MV-4-11 (cell line): ENCODE data around the gene TMEM242.
"Not testable (repeated sequence)": the region's sequence is repeated elsewhere in the genome, so short reads cannot be mapped to it uniquely, and the experiment has no call there.

Experiments
- DNase-seq: peaks from one replicate; lab custom pipeline; 2025; lab: John Stamatoyannopoulos, UW

The TMEM242 gene

DNA sequence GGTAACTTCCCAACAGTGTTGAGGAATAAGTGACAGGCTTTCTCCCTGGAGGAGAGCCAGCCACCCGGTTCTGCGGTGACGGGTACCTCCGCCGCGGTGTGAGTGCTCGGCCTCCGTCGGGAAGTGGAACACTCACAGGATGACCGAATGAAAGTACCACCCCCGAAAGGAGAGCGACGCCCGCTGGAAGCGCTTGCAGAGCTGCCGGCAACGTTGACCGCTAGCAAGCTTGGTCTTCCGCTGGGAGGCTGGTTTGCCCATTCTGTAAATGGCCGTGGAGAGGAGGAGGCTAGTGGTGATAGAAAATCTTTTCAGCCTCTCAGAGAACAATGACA, 614 bp upstream of the TMEM242 start:
- DNase-seq: no peak

DNA sequence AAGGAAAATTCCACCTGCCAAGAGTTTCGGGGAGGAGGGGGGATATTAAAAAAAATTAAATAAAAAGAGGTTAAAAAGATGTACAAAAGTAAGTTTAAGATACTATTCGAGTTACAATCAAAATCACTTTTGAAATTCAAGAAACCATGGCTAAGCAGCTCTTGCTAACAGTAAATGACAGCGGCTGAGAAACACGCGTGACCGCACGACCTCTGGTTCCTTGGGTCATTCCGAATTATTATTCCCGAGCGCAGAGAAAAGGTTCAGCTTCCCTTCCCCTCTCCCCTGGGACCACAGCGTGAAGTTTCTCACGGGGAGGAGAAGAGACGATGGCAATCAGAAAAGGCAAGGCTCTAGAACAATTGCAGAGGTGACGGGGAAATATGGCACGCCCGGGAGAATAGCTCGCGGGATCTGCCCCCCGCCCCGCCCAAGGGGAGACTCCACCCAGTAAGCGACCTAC, 496 bp downstream of the TMEM242 start:
- no peak for DNase-seq

DNA sequence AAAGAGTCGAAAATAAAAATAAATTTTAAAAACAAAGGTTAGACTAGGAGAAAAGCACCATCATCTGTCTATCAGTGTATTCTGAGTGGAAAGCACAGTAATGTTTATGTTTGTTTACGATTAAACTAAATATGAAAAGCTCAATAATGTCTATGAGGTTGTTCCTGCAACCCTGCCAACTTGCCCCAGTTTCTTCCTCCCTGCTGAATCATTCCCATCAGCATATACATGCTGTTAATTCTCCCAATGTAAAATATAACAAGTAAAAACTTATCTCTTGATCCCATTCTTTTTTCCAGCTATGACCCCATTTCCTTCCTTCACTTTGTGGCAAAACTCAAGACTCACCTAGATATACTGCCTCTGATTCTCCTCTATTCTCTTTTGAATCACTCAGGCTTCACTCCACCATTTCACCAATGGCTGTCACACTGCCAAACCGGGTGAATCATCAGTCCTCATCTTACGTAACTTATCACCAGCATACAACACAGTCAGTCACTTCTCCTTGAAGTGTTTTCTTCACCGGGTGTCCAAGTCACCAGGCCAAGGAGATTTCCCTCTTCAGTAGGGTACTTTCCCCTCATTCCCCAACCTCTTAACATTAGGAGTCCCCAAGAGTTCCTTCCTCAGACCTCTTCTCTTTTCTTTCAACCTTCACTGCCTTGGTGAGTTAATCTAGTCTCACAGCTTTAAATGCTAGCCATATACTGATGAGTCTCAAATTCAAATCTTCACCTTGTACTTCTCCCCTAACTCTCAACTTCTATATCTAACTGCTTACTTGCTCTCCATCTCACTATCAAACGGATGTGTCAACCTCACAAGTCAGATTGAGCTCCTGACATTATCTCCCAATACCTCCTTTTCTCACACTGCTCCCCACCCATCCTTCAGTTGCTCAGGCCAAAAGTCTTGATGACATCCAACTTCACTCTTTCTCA, 6.2 kb downstream of the TMEM242 start:
- DNase-seq: no peak

DNA sequence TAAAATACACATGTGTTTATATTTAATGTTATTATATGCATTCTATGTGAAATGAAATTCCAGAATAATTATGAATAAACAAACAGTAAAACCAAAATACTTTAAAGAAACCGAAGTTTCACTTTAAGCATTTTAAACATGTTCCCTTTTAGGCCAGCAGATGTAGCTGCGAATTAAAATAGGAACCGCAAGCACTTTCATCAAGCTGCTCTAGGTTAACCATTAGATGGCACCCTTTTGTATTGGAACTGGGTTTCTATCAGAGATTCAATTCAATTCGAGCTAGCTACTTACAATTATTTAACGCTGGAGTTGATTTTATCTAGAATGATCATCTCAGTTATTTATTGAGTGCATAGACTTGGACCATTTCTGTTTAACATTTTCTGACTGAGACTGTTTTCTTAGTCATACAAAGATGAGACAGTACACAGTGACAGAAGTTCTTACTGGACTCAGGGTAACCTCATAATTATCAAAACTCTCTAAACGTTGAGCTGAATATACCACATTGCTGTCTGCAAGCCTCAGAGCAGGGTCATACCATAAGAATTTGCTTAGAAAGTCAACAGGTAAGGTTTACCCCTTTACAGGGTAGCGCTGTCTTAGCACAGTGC, 8.5 kb downstream of the TMEM242 start:
- no peak for DNase-seq

DNA sequence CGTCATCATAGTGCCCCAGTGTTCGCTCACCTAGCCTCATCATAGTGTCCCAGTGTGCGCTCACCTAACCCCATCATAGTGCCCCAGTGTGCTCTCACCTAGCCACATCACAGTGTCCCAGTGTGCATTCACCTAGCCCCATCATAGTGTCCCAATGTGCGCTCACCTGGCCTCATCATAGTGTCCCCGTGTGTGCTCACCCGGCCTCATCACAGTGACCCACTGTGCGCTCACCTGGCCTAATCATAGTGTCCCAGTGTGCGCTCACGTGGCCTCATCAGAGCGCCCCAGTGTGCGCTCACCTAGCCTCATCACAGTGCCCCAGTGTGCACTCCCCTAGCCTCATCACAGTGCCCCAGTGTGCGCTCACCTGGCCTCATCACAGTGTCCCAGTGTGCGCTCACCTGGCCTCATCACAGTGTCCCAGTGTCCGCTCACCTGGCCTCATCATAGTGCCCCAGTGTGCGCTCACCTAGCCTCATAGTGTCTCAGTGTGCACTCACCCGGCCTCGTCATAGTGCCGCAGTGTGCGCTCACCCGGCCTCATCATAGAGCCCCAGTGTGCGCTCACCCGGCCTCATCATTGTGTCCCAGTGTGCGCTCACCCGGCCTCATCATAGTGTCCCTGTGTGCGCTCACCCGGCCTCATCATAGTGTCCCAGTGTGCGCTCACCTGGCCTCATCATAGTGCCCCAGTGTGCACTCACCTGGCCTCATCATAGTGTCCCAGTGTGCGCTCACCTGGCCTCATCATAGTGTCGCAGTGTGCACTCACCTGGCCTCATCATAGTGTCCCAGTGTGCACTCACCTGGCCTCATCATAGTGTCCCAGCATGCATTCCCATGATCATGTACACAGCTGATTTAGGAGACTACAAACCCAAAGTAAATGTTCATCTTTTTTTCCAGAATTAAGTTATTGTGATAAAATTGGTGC, 9.5 kb downstream of the TMEM242 start:
- no peak for DNase-seq

DNA sequence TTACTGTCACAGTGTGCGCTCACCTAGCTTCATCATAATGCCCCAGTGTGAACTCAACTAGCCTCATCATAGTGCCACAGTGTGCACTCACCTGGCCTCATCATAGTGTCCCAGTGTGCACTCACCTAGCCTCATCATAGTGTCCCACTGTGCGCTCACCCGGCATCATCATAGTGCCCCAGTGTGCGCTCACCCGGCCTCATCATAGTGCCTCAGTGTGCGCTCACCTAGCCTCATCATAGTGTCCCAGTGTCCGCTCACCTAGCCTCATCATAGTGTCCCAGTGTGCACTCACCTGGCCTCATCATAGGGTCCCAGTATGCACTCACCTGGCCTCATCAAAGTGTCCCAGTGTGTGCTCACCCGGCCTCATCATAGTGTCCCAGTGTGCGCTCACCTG, 10.6 kb downstream of the TMEM242 start:
- DNase-seq: no peak

DNA sequence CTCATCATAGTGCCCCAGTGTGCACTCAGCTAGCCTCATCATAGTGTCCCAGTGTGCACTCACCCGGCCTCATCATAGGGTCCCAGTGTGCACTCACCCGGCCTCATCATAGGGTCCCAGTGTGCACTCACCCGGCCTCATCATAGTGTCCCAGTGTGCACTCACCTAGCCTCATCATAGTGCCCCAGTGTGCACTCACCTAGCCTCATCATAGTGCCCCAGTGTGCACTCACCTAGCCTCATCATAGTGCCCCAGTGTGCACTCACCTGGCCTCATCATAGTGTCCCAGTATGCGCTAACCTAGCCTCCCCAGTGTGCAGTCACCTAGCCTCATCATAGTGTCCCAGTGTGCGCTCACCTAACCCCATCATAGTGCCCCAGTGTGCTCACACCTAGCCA, 12.6 kb downstream of the TMEM242 start:
- DNase-seq: not testable (repeated sequence)

DNA sequence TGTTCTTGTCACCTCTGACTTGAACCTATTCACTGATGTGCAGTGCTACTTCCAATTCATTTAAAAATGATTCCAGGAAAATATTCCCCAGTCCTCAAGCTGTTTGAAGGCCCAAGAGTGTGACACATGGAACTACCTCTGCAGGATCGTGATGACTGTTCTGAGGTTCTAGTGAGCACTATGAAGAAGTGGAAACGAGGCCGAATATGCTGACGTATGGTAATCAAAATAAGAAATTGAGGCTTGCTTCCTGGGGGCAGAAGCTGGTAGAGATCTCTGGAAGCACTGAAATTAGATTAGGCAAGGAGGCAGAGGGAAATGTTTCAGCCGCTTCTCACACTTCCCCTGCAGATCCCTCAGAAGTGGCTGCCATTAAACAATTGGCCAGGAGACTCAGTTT, 15.7 kb downstream of the TMEM242 start:
- no peak for DNase-seq

DNA sequence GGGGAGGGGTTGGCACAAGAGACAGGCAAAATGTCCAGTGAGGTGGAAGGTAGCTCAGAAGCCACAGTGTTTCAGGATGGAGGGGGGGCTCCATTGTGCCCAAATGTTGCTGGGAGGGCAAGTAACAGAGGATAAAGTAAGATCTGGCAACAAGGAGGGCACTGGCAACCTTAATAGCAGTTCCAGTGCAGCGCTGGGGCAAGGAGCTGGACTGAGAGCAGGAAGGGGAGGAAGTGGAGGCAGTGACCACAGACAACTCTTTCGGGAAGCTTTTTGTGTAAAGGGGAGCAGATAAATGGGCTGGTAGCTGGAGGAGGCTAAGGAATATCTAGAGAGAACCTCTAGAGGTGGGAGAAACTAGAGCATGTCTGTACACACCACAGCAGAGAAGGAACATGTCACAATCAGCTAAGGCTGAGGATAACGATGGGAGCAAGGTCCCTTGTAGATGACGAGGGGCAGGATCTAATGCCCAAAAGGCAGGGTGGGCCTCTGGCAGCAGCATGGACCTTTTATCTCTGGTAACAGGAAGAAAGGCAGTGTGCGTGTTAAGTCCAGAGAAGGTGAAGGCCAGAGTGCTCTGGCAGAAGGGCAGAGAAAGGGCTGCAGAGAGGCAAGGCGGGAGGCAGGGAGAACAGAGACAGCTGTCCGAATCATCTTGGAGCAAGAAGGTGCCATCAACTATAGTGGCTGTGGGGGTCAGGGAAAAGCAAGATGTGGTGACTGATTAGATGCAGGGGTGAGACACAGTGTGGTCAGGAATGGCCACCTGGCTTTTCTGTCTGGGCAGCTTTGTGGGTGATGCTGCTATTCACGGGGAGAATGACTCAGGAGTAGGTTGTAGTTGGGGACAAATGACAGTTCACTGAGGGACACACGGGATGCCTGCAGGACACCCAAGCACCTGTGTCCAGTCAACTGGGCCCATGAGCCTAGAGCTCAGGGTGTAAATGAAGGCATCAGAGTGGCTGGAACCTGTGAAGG, 17.4 kb downstream of the TMEM242 start:
- DNase-seq: no peak

DNA sequence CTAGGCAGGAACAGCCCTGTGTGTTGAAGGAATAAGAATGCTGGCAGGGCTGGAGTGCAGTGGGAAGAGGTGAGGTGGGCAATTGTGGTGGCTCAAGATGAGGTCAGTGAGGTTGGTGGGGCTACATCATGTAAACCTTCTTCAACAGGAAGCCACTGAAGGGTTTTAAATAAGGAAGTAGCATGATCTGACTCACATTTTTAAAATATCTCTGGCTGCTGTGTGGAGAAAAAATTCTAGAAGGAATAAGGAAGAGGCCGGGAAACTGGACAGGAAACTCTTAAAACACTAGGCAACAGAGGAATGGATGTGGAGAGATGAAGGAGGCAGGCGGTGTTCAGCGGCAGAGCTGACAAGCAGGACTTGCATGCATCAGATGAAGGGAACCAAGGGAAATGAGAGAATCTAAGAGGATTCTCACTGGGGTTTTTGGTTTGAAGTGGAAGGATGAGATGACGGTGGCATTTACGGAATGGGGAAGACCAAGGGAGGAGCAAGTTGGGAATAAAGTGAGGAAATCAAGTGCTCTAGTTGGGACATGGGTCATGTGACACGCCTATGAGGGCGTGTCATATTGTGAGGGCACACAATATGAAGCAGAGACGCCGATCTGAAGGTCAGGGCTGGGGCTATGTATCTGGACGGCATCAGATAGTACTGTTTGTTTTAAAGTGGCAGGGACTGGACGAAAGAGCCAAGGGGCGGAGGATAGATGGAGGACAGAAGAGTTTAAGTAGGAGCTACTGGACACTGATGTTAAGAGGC, 18.2 kb downstream of the TMEM242 start:
- peak; percentile 84 for DNase-seq

DNA sequence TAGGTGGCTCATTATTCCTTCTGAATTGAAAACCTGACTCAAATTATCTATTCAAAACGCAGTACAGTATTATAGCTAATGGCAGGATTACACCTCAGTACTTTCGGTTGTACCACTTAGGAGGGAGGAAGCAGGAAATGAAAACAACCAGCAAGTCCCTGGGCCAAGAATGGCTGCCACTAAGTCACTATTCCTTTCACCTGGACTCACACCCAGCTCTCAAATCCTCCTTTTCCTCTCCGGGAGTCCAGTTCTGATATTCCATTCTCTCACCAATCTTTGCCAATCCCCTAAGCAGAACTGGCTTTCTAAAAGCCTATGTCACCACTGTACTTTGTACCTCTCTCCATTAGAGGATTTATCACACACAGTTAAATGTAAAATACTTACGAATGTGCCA, 20.6 kb downstream of the TMEM242 start:
- no peak for DNase-seq

DNA sequence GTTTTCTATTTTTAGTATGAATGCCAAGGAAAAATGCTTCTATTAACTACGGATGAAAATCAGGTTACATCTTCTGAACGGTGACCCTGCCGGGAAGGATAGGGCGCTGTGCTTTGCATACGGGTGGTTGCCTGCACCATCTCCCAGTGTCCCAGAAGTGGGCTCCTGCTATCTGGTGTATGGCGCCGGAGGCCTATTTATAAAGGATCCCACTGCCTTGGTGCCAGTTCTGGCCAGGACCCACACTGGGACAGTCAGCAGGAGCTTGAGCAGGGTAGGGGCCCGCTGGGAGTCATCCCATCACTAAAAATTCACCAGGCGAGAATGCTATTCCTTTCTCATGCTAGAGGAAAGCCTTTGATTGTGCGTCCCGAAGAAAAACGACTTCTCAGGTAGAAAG, 22.9 kb downstream of the TMEM242 start:
- no peak for DNase-seq

DNA sequence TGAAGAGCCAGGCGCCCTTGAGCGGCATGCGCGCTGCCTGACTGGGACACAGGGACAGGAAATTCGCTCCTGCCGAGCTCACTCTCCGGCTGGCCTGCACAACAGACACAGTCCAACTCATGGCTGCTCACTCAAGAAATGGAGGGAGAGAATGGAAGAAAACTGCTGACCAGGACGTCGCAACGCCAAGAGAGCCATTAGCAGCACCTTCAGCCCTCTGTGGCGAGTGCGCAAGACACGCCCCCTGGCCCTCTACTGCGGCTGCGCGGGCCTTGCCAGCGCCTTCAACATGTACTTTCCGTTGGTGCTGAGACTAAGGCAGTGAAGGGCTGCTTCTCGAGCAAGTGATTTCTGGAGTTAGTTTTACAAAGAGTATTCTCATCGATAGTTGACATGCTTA, 23.3 kb downstream of the TMEM242 start:
- no peak for DNase-seq

DNA sequence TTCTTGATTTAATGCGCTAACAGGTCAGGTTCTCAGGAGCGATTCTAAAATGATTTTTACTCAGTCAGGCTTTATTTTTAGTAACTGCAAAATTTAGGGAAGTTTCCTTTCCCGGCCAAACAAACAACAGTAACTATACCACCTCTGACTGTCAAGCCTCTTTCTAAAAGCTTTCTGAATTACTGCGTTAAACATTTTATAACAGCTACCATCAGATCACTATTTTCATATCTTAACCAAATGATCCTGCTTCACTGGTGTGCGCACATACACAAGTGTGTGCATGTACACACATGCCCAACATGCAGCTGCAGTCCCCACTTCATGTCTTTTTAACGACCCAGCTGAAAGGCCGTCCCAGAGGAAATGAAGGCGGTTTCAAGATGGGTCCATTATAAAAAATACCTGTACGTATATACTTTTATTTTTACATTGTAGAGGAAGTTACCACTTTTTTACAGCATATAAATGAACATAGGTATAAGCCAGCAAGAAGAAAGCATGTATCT, 25.0 kb downstream of the TMEM242 start:
- no peak for DNase-seq

DNA sequence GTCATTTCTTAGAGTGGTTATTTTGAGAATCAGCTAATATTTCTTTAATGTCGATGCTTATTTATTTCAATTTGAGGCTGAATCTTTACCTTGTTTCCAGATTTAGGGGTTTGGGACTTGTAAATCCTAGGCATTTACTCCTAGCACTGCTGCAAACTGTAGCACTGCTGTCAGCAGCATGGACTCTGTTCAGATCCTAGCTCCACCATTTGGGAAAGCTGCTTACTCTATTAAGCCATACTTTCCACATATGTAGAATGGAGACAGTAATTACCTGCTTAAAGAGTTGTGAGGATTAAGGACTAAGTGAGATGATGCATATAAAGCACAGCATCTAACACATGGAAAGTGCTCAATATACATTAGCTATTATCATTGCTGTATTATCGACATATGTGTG, 28.7 kb downstream of the TMEM242 start:
- no peak for DNase-seq

DNA sequence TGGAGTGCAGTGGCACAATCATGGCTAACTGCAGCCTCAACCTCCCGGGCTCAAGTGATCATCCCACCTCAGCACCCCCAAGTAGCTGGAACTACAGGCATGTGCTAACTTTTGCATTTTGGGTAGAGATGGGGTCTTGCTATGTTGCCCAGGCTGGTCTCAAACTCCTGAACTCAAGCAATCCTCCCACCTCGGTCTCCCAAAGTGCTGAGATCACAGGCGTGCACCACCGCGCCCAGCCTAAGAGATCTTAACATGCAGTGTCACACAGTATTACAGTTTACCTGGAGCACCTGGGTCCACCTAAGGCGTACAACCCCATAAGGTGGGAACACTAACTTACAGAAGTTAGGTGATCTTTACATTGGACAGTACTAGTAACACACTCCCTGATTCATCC, 29.5 kb downstream of the TMEM242 start:
- no peak for DNase-seq

DNA sequence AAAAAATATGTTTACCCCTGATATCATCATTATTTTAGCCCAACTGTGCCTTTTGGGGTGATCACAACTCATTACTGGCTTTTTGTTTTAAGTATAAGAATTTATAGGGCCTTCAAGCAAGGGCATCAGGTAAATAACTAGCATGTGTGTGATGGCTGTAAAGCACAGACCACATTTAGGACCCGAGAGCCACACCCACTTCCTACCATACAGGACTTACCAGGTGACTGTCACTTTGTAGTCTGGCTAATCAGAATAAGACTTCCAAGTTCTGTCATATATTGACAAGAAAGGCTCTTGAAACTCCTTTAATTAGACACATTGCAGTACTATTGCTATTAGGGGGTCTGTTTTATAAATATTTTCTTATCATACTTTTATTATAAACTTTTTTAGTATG, 31.1 kb downstream of the TMEM242 start:
- no peak for DNase-seq

DNA sequence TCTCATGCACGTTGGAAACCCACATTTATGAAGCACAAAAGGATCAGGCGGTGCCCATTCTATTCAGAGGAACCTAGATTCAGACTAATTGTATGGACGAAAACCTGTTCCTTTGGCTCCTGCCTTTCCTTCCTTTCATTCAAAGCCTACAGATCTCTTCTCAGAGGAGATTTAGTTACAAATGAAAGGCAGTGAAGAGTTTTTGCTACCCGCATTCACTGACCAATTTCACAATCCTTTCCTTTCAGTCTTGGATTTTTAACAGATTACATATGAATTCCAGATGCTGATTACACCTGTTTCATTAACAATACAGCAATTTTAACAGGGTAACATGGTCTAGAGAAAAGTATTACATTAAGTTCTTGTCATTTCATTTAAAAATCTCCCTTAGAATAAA, 32.0 kb downstream of the TMEM242 start:
- DNase-seq: no peak

DNA sequence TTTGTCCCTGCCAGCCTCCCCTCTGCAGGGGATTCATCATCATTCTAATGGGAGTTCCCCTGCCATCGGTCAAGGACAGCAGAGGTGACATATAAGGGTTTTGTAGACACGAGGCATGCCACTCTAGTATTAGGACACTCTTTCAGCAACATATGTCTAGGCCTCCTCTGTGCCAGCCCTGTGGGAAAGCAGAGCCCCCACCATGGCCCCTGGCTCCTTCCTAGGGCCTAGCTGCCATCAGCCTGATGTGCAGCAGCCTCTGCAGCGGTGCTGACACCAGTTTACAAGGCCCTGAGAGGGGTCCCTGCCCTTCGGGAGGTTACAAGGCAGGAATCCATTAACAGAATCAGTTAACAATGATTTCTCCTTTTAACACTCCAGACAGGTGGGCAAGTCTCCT, 32.5 kb downstream of the TMEM242 start:
- DNase-seq: no peak

DNA sequence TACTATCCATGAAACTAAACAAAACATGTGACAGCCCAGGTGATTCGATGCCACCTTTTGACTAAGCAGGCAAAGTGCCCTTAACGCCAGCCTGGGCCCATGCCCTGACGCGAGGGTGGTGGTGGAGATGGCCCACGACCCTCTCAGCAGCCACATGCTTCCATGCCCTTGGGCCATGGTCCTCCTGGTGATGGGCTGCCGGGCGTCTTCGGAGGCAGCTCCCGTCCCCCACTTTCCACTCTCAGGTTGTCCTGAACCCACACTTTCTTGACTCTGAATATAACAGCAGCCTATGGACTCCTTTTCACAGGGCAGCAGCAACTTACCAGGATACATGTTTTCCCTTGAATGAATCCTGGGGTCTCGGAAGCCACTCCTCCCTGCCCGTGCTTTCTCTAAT, 33.6 kb downstream of the TMEM242 start:
- no peak for DNase-seq
